IPS-15b (cell line): ENCODE measurements around the gene TM6SF1.
"Not testable (repeated sequence)": the region's sequence is repeated elsewhere in the genome, so short reads cannot be mapped to it uniquely, and the experiment has no call there.

Experiments
- H3K27me3 ChIP-seq: one replicate; pipeline ENCODE4 v1.6.1; 2013; ENCODE audit warnings: low read length; ENCODE audit not compliant: control insufficient read depth, insufficient read depth
- H3K36me3 ChIP-seq: one replicate; pipeline ENCODE4 v1.6.1; 2013; ENCODE audit warnings: low read length; ENCODE audit not compliant: control insufficient read depth, insufficient read depth
- H3K4me1 ChIP-seq: one replicate; pipeline ENCODE4 v1.6.1; 2013; ENCODE audit warnings: mild to moderate bottlenecking, low read length; ENCODE audit not compliant: control insufficient read depth, insufficient read depth
- H3K4me3 ChIP-seq: one replicate; pipeline ENCODE4 v1.5.1; 2013; ENCODE audit warnings: low read depth, low read length
- H3K9ac ChIP-seq: one replicate; pipeline ENCODE4 v1.6.1; 2013; ENCODE audit warnings: low read depth, mild to moderate bottlenecking, low read length
- H3K9me3 ChIP-seq: one replicate; pipeline ENCODE4 v1.6.1; 2013; ENCODE audit warnings: mild to moderate bottlenecking, low read length; ENCODE audit not compliant: control insufficient read depth, insufficient read depth

TM6SF1 gene

DNA sequence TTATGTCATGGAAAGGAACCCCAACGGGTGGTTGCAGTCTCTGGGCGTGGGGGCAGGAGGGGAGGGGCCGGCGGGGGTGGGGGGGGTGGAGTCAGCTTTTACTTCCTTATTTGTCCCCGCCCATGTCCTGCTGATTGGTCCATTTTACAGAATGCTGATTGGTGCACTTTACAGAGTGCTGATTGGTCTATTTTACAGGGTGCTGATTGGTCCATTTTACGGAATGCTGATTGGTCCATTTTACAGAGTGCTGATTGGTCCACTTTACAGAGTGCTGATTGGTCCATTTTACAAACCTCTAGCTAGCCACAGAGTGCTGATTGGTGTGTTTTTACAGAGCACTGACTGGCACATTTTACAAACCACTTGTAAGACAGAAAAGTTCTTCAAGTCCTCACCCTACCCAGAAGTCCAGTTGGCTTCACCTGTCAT, 38.2 kb upstream of the TM6SF1 start:
- not testable (repeated sequence) for H3K4me3 ChIP-seq, H3K9me3 ChIP-seq, H3K36me3 ChIP-seq, H3K4me1 ChIP-seq, H3K9ac ChIP-seq, H3K27me3 ChIP-seq

DNA sequence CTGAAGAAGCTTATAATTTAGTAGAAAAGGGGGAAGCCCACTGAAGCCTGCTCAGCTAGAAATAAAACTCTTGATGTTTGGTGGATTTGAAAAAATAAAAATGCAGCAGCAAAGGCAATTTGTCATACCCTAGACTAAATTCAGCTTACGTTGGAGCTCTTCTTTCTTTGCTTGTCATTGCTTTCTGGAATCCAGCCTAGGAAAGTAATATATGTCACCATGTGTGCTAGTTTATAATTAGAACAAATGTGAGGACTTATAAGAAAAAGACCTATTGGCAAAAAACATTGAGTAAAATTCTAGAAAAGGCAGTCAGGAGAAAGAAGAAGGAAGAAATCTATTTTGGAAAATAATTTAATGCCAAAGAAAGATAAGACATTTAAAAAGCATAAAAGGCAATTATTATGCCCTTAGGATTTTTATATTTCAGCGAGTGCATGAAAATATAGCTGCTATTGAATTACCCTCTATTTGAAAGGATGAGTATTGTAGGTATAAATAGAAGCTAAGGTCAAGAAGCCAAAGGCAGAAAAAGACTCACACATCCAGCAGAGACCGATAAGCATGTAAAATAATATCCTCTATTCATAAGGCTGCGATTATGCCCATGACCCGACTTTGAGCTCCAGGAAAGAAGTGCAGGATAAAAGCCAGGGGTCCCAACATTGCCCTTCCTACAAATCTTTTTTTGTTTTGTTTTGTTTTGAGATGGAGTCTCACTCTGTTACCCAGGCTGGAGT, 29.8 kb upstream of the TM6SF1 start:
- Histone ChIP-seq H3K4me1 (no peaks in the 10 kb centered on the region), H3K4me3 (no peak overlapping the region), H3K36me3 (no peaks in the 10 kb centered on the region), H3K9me3 (no peaks in the 10 kb centered on the region), H3K9ac (no peak overlapping the region), H3K27me3 (no peaks in the 10 kb centered on the region)

DNA sequence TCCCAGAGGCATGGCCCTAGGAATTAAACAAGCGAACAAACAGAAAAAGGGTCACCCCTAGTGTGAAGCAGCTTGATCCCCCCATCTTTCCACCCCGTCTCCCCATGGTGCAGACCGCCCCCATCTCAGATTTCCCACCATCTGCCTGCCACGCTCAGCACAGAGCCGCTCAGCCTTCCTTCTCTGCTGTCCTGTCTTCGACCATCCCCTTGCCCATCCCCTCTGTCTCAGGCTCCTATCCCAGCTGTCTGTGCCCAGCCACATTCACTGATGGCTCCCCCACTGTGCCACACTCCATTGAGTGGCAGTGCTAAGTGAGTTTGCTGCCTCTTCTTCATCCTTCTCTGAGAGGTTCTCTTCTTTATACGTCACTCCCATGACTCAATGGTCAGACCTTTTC, 28.7 kb upstream of the TM6SF1 start:
- Histone ChIP-seq H3K9me3 (no peaks in the 10 kb centered on the region), H3K27me3 (no peaks in the 10 kb centered on the region), H3K9ac (no peak overlapping the region), H3K4me1 (no peaks in the 10 kb centered on the region), H3K4me3 (no peak overlapping the region), H3K36me3 (no peaks in the 10 kb centered on the region)

DNA sequence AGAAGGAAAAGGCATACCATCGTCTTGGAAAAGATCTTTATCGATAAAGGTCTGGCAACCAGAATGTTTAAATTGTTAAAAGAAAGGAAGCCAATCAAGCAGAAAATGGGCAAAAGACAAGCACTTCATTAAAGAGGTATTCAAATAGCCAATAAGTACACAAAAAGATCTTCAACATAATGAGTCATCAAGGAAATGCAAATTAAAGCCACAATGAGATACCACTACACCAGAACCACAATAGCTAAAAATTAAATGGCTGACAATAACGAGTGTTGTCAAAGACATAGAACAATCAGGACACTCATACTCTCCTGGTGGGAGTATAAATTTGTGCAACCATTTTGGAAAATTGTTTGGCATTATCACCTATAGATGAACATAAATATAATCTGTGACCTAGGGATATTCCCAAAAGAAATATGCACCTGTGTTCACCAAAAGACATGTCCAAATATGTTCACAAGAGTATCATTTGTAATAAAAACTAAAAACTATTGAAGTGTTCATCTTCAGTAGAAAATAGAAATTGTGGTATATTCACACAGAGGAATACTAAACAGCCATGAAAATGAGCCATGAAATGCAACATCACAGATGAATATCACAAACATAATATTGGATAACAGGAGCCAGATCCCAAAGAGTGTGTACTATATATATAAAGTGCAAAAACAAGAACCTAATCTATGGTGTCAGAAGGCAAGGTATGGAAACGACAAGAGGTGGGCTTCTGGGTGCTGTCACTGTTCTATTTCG, 26.0 kb upstream of the TM6SF1 start:
- Histone ChIP-seq H3K27me3 (no peaks in the 10 kb centered on the region), H3K4me1 (no peaks in the 10 kb centered on the region), H3K9me3 (no peaks in the 10 kb centered on the region), H3K9ac (no peak overlapping the region), H3K36me3 (no peaks in the 10 kb centered on the region), H3K4me3 (no peak overlapping the region)

GRCh38 chr15:83082730-83083386, 24.6 kb upstream of the TM6SF1 start:
- H3K27me3 ChIP-seq = no peaks in the 10 kb centered on the region
- H3K4me1 ChIP-seq = no peaks in the 10 kb centered on the region
- no peaks in the 10 kb centered on the region for H3K9me3 ChIP-seq
- no peaks in the 10 kb centered on the region for H3K36me3 ChIP-seq
- H3K9ac ChIP-seq = no peak overlapping the region
- no peak overlapping the region for H3K4me3 ChIP-seq

- not testable (repeated sequence) for H3K4me3 ChIP-seq, H3K27me3 ChIP-seq
Observed at GRCh38 chr15:83085461-83085860, 22.0 kb upstream of the TM6SF1 start.

GRCh38 chr15:83085864-83086552, 21.4 kb upstream of the TM6SF1 start:
- not testable (repeated sequence) for H3K27me3 ChIP-seq, H3K4me3 ChIP-seq, H3K4me1 ChIP-seq, H3K9me3 ChIP-seq, H3K9ac ChIP-seq, H3K36me3 ChIP-seq

More at GRCh38 chr15:83085461-83085860, 22.0 kb upstream of the TM6SF1 start:
- not testable (repeated sequence) for H3K9ac ChIP-seq, H3K4me1 ChIP-seq, H3K36me3 ChIP-seq, H3K9me3 ChIP-seq

DNA sequence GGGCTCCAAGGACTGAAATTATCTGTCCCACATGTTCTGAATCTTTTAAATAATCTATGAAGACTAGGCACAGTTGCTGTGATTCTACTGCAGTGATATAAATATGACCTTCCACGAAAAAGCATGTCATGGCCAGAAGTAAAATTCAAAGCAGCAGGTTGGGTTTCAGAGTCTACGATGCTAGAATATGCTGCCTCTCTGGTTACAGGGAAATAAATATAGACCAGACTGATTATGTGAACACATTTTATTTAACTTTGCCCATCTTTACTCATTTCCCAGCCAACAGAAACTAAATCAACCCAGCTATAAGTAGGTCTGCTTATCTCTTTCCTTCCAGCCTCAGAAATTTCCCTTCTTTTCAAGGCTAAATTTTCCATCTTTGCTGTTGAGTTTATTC, 19.9 kb upstream of the TM6SF1 start:
- H3K36me3 ChIP-seq = no peaks in the 10 kb centered on the region
- H3K27me3 ChIP-seq = no peaks in the 10 kb centered on the region
- no peaks in the 10 kb centered on the region for H3K4me1 ChIP-seq
- no peaks in the 10 kb centered on the region for H3K9me3 ChIP-seq
- H3K4me3 ChIP-seq = no peak overlapping the region
- H3K9ac ChIP-seq = no peak overlapping the region

GRCh38 chr15:83088876-83089275, 18.6 kb upstream of the TM6SF1 start:
- Histone ChIP-seq H3K4me1 (no peaks in the 10 kb centered on the region), H3K4me3 (no peak overlapping the region), H3K27me3 (no peaks in the 10 kb centered on the region), H3K9me3 (no peaks in the 10 kb centered on the region), H3K36me3 (no peaks in the 10 kb centered on the region), H3K9ac (no peak overlapping the region)

- no peaks in the 10 kb centered on the region for H3K9me3 ChIP-seq
- no peak overlapping the region for H3K9ac ChIP-seq
- no peaks in the 10 kb centered on the region for H3K27me3 ChIP-seq
- no peak overlapping the region for H3K4me3 ChIP-seq
- no peaks in the 10 kb centered on the region for H3K36me3 ChIP-seq
- no peaks in the 10 kb centered on the region for H3K4me1 ChIP-seq
Observed at GRCh38 chr15:83090465-83090864, 17.0 kb upstream of the TM6SF1 start.

GRCh38 chr15:83091965-83092308, 15.5 kb upstream of the TM6SF1 start:
- not testable (repeated sequence) for H3K27me3 ChIP-seq, H3K4me1 ChIP-seq, H3K9ac ChIP-seq, H3K36me3 ChIP-seq, H3K4me3 ChIP-seq, H3K9me3 ChIP-seq
